GM19468 (cell line): Measurements from ENCODE around the gene ANKRD13B.

ENCODE experiments used
- ATAC-seq: cut with Tn5 transposase; IDR thresholded peaks from one replicate; pipeline ENCODE4 v1.9.1; 2021; ENCODE audit warnings: mild to moderate bottlenecking, moderate library complexity, moderate number of reproducible peaks; ENCODE audit not compliant: unreplicated experiment; ENCODE audit errors: extremely low read depth

Gene ANKRD13B

DNA sequence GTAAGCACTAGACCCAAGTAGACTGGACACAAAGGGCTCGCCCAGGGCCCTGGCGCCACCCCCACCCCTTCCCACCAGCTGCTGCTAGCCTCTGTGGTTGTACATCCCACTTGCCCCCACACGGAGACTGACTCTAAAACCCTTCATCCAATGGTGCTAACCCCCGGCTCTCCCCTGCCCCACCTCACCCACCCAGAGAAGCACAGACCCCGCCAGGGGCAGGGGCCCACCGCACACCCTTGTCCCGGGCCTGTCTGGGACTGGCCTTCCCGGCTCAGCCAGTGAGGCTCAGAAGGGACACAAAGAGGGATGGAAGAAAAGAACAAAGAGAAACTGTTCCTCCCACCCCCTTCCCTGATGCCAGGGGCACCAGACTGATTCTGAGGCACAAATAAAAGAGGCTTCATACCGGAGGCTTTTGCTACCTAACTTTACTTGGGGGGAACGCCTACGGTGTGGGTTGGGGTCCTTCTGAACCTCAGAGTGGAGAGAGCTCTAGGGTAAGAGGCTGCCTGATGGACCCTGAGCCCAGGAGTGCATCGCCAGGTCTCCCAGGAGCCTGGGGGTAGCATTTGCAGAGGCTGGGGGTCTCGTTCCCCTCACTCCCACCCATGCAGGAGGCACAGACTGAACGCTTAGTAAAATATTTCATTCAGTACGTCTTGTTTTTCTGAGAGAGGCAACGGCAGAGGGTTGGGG lies 21.6 kb downstream of the ANKRD13B start:
- no peak for ATAC-seq

GRCh38 chr17:29615048-29615385 lies 22.1 kb downstream of the ANKRD13B start:
- no peak for ATAC-seq

DNA sequence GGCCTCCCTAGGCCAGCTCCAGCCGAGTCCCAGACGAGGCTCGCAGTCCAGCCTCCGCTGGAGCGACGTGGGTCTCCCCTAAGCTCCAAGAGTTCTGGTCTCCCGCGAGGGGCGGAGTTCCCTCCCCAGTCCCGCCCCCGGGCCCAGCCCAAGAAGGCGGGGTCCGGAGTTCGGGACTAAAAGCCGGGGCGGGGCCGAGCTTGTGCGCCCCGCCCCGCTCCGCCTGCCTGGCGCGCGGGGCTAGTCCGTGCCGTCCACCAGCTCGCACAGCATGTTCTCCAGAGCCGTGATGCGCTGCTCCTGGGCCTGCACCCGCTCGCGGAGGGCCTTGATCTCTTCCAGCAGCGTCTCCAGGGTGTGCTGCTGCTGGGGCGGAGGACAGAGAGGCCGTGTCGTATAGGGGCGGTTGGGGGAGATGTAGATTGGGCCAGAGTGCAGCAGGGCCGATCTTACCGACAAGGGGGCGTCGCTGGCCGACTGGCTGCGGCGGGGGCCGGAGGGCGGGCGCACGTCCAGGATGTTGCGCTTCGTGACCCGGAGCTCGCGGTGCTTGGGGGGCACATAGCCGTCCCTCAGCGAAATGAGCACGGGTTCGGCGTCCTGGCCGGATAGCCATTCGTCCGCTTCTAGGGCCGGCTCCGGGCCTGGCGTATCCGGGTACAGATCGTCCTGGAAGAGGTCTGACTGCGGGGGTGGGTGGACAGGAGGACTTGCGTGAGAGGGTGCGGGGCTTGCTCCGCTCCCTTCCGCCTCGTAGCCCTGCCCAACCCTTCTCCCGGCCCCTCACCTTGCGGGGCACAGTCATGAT lies 22.8 kb downstream of the ANKRD13B start:
- peak; percentile 25 for ATAC-seq

DNA sequence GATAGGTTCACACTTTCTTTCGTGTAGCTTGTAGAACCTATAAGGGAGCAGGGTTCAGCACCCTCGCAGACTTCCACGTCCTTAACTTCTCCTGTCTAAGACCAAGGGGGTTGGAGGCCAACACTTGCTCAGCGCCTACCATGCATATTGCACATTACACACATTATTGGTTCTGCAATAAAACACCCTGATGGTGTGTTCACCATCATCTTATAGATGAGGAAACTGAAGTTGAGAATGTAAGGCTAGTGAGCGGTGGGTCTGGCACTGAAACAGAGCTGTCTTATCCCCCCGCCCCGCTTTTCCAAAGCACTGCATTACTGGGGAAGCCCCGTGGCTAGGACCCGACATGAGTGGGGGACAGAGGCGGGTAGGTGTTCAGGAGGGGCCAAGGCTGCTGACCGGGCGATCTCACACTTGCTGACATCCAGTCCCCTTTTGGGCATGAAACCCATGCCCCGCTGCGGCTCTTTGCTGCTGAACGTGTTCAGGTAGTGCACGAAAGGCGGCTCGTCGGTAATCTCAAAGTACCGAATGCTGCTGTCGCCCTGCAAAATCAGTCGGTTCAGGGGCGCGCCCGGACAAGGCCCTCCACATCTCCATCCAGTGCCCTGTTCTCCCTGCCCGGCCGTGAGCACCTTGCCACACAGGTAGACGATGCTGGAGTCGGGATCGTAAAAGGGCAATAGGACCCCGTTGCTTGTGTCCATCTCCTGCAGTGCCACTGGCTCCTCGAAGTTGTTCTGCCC lies 23.5 kb downstream of the ANKRD13B start:
- ATAC-seq, result no peak

DNA sequence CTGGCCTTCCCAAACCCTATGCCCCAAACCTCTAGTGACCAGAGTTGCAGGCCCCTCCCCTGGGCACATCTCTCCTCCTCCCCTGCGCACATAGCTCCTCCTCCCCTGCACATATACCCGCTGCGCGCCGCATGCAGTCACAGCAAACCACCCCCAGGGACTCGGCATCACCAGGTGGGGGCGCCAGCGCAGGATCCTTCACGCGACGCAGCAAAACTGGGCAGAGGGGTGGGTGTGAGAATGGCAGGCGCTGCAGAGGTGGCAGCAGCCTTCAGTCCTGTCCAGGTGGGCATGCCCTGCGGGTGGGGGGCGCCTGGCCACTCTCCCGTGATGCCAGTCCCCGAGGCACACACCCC lies 24.2 kb downstream of the ANKRD13B start:
- no peak for ATAC-seq

DNA sequence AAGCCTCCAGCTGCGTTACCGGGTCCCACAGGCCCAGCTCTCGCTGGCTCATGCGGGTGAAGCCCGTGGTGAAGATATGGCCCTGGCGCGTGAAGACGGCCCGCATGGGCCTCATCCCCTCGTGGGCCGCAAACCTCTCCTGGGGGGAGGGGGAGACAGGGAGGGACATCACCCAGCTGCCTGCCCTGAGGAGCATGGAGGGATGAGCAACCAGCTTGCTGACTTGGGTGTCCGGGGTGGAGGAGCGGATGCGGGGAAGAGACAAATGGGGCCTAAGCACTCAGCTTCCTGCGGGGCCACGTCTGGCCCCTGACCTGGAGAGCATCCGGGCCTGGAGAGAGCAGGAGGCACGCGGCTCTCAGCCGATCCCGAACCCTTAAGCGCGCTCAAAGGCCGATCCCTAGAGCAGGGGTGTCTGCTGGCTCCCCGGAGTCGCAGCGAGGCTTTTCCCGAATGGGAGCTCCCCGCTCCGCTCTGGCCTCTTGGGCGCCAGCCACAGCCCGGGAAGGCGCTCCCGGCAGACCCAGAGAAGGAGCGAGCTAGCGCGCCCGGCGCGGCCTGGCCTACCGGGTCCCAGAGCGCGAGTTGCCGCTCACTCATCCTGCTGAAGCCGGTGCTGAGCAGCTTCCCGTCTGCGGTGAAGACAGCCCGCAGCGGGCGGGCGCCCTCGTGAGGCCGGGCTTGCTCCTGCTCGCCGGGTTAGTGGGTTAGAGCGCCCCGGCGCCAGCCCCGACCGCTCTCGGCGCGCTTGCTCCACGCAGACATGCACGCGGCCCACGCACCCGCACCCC lies 24.7 kb downstream of the ANKRD13B start:
- no peak for ATAC-seq

DNA sequence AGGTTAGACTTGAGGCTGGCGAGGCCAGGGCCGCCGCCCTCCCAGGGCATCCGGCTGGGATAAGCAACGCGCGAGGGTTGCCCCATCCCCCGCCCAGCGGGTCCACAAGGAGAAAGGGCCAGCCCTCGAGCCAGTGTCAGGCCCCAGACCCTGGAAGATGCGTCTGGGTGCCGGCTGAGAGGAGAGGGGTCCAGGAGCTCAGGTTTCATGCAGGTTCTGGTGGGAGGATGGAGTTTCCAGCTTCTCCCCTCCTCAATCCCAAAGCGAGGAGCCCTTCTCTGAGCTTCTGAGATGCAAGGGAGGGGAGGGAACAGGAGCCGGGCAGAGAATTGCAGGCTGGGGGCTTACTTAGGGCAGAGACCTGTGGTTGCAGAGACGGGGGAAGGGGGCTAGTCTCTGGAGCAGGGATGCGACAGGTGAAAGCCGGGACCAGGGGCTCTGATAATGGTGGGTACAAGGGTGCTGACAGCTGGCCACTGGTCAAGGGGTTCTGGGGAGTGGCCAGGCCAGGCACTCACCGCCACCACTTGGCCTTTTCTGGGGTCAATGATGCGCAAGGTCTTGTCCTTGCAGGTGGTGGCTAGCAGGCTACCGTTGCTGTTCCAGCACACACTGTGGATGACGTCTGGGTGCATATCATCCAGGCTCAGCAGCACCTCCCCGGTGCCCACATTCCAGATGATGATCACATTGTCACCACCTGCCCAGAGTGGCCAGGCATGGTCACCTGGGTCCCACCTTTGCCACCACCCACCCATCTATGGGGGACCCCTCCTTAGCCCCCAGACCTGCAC lies 25.5 kb downstream of the ANKRD13B start:
- ATAC-seq, result no peak

GRCh38 chr17:29619251-29619650 lies 26.3 kb downstream of the ANKRD13B start:
- ATAC-seq, result no peak

DNA sequence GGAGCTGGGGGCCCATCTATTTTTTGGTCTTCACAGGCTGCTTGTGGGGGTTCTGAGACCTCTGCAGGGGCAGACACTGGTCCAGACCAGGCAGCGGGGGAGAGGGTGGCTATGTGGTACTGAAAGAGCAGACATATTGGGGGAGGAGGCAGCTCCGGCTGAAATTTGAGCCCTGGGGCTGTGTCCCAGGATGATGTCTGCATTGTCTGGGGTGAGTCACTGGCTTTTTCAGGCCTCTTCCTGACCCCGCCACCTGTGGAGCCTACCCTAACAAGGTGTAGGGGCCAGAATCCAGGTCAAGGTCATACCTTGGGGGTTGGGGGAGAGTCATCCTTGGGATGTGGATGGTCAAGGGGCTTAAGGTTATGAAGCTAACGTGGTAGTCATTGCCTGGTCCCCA lies 27.3 kb downstream of the ANKRD13B start:
- no peak for ATAC-seq

GRCh38 chr17:29620779-29621500 lies 28.0 kb downstream of the ANKRD13B start:
- ATAC-seq, result no peak

GRCh38 chr17:29621751-29622194 lies 28.8 kb downstream of the ANKRD13B start:
- ATAC-seq, result no peak

- ATAC-seq, result no peak
Observed at GRCh38 chr17:29622337-29623282, 29.7 kb downstream of the ANKRD13B start, which contains the start of gene CORO6. Gene CORO6, minus strand, starts transcription at chr17:29622912. Its CDS starts 1,491 bp downstream, at chr17:29621421.

GRCh38 chr17:29623283-29623647 lies 30.3 kb downstream of the ANKRD13B start:
- ATAC-seq, result no peak

- ATAC-seq, result no peak
Observed at GRCh38 chr17:29624586-29624985, 31.7 kb downstream of the ANKRD13B start.

DNA sequence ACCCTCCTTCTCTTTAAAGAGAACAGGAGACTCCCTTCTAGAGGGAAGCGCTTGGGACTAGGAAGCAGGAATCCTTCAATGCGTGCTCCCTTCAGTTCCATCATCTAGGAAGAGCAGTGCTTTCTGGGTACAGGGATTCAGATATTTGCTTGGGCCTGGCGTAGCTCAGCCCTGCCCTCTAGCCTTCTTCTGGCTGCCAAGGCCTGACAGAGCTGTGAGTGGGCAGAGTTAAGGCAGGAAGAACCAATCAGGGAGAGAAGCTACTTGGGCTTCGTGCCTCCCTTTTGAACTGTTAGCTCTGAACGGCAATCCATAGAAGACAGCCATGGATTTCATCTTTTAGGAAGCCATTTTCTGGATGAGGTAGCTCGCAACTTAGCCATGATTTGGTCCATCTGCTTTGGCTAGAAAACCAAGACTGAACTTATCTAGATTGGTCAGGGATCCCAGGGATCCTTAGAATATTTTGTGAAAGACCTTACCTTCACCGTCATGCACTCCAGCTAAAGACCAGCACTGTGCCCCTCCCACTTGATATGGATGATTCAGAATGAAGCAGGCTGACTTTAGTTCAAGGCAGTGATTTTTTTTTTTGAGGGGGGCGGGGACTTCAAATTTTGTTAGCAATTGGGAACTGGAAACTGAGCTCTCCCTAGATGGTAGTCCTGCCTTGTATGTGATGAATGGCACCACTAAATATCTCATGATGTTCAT lies 32.3 kb downstream of the ANKRD13B start:
- ATAC-seq, result no peak

- no peak for ATAC-seq
Observed at GRCh38 chr17:29627951-29628350, 35.0 kb downstream of the ANKRD13B start.

DNA sequence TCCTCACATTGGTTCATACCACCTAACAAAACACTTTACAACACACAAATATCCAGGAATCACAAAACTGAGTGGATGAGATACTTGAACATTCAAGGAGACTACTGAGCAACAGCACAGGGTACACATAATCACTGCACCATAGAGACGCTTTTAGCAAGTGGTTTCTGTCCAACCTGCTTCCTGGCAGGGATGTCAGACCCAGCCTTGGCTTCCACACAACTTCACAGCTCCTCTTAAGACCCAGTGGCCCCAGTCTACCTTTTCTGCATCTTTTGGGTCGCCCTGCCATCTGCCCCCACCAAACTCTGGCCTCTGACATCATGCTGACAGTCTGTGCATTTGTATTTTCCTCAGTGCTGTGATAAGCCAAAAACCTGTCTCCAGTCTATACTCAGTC lies 35.7 kb downstream of the ANKRD13B start:
- ATAC-seq, result no peak
